Measurements from ENCODE around the gene MCOLN2.

DNA sequence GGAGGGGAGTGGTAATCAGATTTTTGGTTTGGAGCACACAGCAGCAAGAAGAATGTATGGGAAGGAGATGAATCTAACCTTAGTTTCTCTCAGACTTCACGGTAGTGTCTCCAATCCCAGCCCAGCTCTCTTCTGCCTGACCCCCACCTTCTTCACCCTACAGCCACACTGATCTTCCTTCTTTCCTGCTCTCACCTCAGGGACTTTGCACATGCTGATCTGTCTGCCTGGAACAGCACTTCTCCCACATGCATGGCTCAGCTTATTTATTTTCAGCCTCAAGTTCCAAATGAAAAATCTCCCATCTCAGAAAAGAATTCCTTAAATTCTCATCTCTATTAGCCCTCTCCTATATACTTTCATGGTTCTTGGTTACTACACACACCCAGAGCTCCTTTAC, 55.1 kb downstream of the MCOLN2 start:
- TF ChIP-seq EZH2 (IDR thresholded peaks at IDR 0.05): no peak
- TF ChIP-seq, protein P1, sequence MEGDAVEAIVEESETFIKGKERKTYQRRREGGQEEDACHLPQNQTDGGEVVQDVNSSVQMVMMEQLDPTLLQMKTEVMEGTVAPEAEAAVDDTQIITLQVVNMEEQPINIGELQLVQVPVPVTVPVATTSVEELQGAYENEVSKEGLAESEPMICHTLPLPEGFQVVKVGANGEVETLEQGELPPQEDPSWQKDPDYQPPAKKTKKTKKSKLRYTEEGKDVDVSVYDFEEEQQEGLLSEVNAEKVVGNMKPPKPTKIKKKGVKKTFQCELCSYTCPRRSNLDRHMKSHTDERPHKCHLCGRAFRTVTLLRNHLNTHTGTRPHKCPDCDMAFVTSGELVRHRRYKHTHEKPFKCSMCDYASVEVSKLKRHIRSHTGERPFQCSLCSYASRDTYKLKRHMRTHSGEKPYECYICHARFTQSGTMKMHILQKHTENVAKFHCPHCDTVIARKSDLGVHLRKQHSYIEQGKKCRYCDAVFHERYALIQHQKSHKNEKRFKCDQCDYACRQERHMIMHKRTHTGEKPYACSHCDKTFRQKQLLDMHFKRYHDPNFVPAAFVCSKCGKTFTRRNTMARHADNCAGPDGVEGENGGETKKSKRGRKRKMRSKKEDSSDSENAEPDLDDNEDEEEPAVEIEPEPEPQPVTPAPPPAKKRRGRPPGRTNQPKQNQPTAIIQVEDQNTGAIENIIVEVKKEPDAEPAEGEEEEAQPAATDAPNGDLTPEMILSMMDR (IDR thresholded peaks at IDR 0.05): no peak

All from neural progenitor cell (in vitro differentiated cells).